Kidney epithelial cell (primary cell): ENCODE results near the gene WSB1. TPM values are rescaled to one million over a fixed set of nuclear protein-coding genes. Genes with fewer than 3 reads are reported as not detected.

Source experiments
- DNase-seq: peaks from one replicate; pipeline ENCODE4 v3.0.0-alpha.2; 2010; ENCODE audit warnings: low read depth
- H3K27me3 ChIP-seq: 2 replicates; pipeline ENCODE4 v1.6.0; 2011; ENCODE audit warnings: low read length; ENCODE audit not compliant: control insufficient read depth, insufficient read depth
- H3K36me3 ChIP-seq: 2 replicates; pipeline ENCODE4 v1.5.1; 2011; ENCODE audit warnings: low read length; ENCODE audit not compliant: control insufficient read depth, insufficient read depth
- H3K4me3 ChIP-seq: 2 replicates; pipeline ENCODE4 v1.5.1; 2011; ENCODE audit warnings: low read depth, mild to moderate bottlenecking, control low read depth, low read length
- total RNA-seq: library from RNA; depleted of rRNA; stranded (reverse); fragments of >200 nt; gene quantifications from 2 replicates; pipeline ENCODE4 v1.2.3, GENCODE V29; 2015
- TF ChIP-seq, protein P1 (sequence below): IDR thresholded peaks from 2 replicates; pipeline ENCODE4 v1.5.1; 2011; ENCODE audit warnings: mild to moderate bottlenecking, moderate library complexity, low read length, control low read depth, inconsistent platforms; ENCODE audit not compliant: insufficient read depth, poor library complexity, severe bottlenecking

WSB1 gene, protein sequence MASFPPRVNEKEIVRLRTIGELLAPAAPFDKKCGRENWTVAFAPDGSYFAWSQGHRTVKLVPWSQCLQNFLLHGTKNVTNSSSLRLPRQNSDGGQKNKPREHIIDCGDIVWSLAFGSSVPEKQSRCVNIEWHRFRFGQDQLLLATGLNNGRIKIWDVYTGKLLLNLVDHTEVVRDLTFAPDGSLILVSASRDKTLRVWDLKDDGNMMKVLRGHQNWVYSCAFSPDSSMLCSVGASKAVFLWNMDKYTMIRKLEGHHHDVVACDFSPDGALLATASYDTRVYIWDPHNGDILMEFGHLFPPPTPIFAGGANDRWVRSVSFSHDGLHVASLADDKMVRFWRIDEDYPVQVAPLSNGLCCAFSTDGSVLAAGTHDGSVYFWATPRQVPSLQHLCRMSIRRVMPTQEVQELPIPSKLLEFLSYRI
- total RNA-seq = 127 and 129 TPM in 2 replicates

DNA sequence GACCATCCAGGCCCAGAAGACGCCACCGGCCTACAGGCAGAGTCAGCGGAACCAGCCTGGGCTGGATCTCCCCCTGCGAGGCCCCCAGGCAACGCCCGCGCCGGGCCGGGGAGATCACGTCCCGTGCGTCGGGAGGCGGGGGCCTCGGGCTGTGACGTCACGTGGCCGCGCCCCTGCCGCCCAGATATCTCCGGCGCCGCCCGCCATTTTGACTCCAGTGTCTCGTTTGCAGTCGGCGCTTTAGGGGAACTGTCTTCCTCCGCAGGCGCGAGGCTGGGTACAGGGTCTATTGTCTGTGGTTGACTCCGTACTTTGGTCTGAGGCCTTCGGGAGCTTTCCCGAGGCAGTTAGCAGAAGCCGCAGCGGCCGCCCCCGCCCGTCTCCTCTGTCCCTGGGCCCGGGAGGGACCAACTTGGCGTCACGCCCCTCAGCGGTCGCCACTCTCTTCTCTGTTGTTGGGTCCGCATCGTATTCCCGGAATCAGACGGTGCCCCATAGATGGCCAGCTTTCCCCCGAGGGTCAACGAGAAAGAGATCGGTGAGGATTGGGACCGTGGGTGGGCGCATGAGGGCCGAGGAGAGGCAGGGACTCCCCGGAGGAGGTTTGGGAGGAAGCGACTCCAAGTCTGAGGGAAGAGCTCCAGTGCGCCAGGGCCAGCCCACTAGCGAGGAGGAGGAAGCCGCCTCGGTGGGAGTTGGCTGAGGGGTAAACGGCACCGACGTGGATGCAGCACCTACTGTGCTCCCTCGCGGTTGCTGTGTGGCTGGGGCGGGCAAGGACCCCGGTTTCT, at the start of gene WSB1:
Gene WSB1, plus strand, starts transcription at position 217 of the 791 bp plus-strand sequence. Its CDS starts 282 bp downstream, at position 499.
- Histone ChIP-seq H3K4me3 (peak within 1 kb of the TSS; percentile 83), H3K36me3 (no peaks in the 10 kb centered on the region), H3K27me3 (no peaks in the 10 kb centered on the region)
- peak; percentile 47 for DNase-seq
- TF ChIP-seq, protein P1, sequence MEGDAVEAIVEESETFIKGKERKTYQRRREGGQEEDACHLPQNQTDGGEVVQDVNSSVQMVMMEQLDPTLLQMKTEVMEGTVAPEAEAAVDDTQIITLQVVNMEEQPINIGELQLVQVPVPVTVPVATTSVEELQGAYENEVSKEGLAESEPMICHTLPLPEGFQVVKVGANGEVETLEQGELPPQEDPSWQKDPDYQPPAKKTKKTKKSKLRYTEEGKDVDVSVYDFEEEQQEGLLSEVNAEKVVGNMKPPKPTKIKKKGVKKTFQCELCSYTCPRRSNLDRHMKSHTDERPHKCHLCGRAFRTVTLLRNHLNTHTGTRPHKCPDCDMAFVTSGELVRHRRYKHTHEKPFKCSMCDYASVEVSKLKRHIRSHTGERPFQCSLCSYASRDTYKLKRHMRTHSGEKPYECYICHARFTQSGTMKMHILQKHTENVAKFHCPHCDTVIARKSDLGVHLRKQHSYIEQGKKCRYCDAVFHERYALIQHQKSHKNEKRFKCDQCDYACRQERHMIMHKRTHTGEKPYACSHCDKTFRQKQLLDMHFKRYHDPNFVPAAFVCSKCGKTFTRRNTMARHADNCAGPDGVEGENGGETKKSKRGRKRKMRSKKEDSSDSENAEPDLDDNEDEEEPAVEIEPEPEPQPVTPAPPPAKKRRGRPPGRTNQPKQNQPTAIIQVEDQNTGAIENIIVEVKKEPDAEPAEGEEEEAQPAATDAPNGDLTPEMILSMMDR = no peak

DNA sequence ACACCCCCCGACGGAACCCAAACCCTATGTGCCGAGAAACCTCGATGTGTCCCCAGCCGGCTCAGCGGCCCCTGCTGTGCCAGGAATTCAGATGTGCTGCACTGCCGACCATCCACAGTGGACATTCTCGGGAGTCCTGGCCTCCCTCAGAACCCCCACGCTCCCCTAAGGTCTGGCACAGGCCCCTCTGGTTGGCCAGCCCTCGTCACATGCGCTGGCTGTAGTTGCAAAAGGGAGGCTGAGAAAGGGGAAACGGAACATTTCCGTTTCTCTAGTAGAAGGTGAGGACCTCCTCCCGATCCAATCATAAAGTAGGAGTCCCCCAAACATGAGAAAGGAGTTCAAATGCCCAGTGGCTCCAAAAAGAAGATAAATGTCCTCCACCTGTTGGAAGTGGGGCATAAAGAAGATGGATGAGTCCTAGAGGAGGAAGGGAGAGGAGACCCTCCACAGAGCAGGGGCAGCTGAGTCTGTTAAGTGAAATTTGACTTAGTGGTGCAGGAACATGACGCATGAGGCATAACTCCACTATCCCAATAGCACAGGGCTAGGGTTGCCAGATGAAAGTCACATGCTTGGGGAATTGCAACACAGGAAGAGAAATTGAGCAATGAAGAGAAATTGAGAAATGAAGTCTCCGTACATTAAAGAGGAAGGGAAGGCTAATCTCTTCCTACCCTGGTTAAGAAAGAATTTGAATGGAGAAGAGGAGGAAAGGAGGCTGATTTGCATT, 49.3 kb upstream of the WSB1 start:
- TF ChIP-seq, protein P1 = no peak
- Histone ChIP-seq H3K36me3 (no peaks in the 10 kb centered on the region), H3K27me3 (no peaks in the 10 kb centered on the region), H3K4me3 (no peak overlapping the region)
- DNase-seq = no peak

DNA sequence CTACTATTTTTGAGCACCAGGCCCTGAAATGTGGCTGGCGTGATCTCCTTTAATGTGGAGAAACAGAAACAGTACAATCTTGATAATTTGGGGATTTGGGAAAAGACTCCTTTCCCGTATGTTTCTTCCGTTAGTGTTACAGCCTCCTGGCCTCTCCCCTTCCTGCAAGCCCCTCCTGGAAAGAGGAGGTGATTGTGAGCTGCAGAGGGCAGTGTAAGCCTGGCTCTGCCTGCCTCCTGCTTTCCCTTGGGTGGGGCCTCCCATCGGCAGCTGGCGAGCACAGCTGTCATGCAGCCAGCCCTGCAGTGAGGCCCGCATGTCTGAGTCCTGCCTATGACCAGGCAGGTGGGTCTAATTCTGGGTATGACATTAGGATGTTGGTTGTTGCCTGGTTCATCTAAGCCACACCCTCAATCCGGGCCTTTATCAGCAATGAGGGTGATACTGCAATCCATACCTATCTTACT, 48.7 kb upstream of the WSB1 start:
- no peak for DNase-seq

DNA sequence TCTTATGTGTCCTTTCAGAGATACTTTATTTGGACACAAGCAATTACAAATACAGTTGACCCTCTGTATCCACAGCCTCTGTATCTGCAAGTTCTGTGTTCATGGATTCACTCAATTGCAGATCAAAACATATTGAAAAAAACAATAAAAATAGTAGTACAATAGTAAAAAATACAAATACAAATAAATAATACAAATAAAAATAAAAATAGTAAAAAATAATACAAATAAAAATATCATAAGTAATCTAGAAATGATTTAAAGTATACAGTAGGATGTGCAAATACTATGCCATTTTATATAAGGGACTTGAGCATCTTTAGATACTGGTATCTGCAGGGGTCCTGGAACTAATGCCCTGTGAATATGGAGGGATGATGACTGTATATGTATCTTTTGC, 47.4 kb upstream of the WSB1 start:
- H3K4me3 ChIP-seq = no peak overlapping the region
- TF ChIP-seq, protein P1 = no peak

More for the DNA sequence above, 48.7 kb upstream of the WSB1 start:
- Histone ChIP-seq H3K27me3 (no peaks in the 10 kb centered on the region), H3K36me3 (no peaks in the 10 kb centered on the region), H3K4me3 (no peak overlapping the region)
- TF ChIP-seq, protein P1 = peak; percentile 72

DNA sequence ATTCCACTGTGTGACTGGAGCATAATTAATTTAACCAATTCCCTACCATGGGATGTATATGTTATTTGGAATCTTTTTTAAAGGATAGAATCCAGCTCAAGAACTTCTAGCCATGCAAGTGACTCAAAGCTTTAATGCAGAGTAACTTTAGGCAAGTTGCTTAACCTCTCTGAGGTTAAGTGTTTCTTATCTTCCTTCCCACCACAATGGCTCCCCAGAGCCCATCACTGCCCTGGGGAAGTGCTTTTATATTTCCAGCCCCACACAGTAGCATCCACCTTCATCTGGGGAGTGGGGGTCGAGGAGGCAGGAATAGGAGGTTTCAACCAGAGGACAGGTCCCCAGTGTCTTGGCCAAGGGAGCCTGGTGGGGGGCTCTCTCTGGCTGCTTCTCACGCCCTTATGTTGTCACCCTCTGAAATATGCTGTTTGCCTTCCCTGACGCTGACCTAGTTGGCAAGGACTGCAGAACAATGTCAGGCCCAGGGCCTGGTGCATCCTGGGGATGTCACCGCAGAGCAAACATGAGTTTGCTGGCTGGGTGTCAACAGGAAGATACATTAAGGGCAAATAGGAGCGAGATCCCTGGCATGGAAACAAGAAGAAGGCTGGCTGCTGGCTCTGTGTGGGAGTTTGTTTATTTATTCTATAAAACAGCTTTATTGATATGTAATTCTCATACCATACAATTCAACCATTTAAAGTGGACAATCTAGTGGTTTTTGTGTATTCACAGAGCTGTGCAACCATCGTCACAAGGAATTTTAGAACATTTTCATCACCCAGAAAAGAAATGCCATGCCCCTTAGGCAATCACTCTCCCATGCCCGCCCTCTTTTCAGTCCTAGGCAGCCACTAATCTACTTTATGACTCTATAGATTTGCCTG, 46.6 kb upstream of the WSB1 start:
- Histone ChIP-seq H3K27me3 (no peaks in the 10 kb centered on the region), H3K4me3 (no peak overlapping the region)

More for the DNA sequence above, 47.4 kb upstream of the WSB1 start:
- no peak for DNase-seq
- H3K27me3 ChIP-seq = no peaks in the 10 kb centered on the region
- no peaks in the 10 kb centered on the region for H3K36me3 ChIP-seq

More for the DNA sequence above, 46.6 kb upstream of the WSB1 start:
- no peak for DNase-seq
- TF ChIP-seq, protein P1 = no peak
- no peaks in the 10 kb centered on the region for H3K36me3 ChIP-seq
